ENCODE data around the gene SOBP.

DNA sequence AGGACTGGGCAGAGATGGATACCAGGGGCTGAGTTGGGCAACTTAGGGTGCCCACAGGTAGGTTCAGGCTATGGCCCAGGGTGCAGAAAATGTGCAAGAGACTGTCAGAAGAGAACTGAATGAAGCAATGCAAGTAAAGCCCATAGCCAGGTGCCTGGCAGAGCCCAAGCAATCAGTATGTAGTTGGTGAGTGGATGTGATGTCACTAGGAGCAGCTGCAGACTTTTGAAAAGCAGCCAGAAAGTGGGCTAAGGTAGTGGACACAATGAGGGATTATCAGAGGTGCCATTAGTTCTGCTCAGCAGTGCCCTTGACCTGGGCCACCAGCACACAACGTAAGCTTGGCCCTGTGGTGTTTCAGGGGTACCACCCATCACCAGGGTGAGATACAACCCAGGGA is 135.3 kb downstream of the SOBP start:
- TF ChIP-seq ZNF274 (IDR thresholded peaks at IDR 0.05; ENCODE audit: low read depth, low read length): no peak
- TF ChIP-seq YY1 (IDR thresholded peaks at IDR 0.05; ENCODE audit: insufficient read depth, insufficient read length): no peak
